Non-pigmented ciliary epithelial cell (primary cell): ENCODE measurements around the gene CA10.
A peak's percentile ranks its signal among the peaks of the same experiment; 100 is the strongest.

ENCODE experiments used
- DNase-seq: peaks from one replicate; pipeline ENCODE4 v3.0.0-alpha.2; 2010; ENCODE audit warnings: low read depth

The CA10 gene

GRCh38 chr17:52048137-52048898 lies 110.2 kb downstream of the CA10 start:
- DNase-seq = no peak

- DNase-seq = no peak
Measured at GRCh38 chr17:52047086-52047485, 111.4 kb downstream of the CA10 start.

GRCh38 chr17:52041123-52041617 lies 117.3 kb downstream of the CA10 start:
- no peak for DNase-seq

- no peak for DNase-seq
Measured at GRCh38 chr17:52036416-52036815, 122.1 kb downstream of the CA10 start.

GRCh38 chr17:52035336-52035915 lies 123.1 kb downstream of the CA10 start:
- no peak for DNase-seq

GRCh38 chr17:52032454-52032853 lies 126.1 kb downstream of the CA10 start:
- no peak for DNase-seq

GRCh38 chr17:52030052-52030451 lies 128.5 kb downstream of the CA10 start:
- no peak for DNase-seq

- peak; percentile 28 for DNase-seq
Measured at GRCh38 chr17:52027620-52028295, 130.8 kb downstream of the CA10 start.

GRCh38 chr17:52027081-52027480 lies 131.4 kb downstream of the CA10 start:
- DNase-seq = no peak

- no peak for DNase-seq
Measured at GRCh38 chr17:52026075-52026474, 132.4 kb downstream of the CA10 start.

- DNase-seq = peak; percentile 18
Measured at GRCh38 chr17:52025236-52025635, 133.3 kb downstream of the CA10 start.

GRCh38 chr17:52024300-52024870 lies 134.1 kb downstream of the CA10 start:
- no peak for DNase-seq

GRCh38 chr17:52011064-52011463 lies 147.4 kb downstream of the CA10 start:
- DNase-seq = no peak

GRCh38 chr17:51999654-52000053 lies 158.9 kb downstream of the CA10 start:
- no peak for DNase-seq

GRCh38 chr17:51997723-51998122 lies 160.8 kb downstream of the CA10 start:
- no peak for DNase-seq

GRCh38 chr17:51995797-51996403 lies 162.6 kb downstream of the CA10 start:
- no peak for DNase-seq

GRCh38 chr17:51992864-51993416 lies 165.6 kb downstream of the CA10 start:
- no peak for DNase-seq

GRCh38 chr17:51971121-51971520 lies 187.4 kb downstream of the CA10 start:
- DNase-seq = no peak

GRCh38 chr17:51961689-51962088 lies 196.8 kb downstream of the CA10 start:
- DNase-seq = no peak

GRCh38 chr17:51957786-51958185 lies 200.7 kb downstream of the CA10 start:
- DNase-seq = no peak

- DNase-seq = no peak
Measured at GRCh38 chr17:51955245-51955644, 203.3 kb downstream of the CA10 start.

GRCh38 chr17:51954232-51954765 lies 204.2 kb downstream of the CA10 start:
- DNase-seq = no peak
